ENCODE results near the gene WDTC1. TPM values are rescaled to one million over a fixed set of nuclear protein-coding genes. Genes with fewer than 3 reads are reported as not detected.
"Not testable (repeated sequence)": the region's sequence is repeated elsewhere in the genome, so short reads cannot be mapped to it uniquely, and the experiment has no call there.

The WDTC1 gene
- total RNA-seq, 2 experiments from 2014 or later = 41.5 to 43.0 TPM

GRCh38 chr1:27274204-27274603, 39.8 kb downstream of the WDTC1 start:
- no peak overlapping the region for H3K27ac Mint-ChIP-seq
- H3K4me3 Mint-ChIP-seq = no peak overlapping the region
- no peaks in the 10 kb centered on the region for H3K27me3 Mint-ChIP-seq
- no peak for ATAC-seq (ENCODE audit: low read depth)
- H3K4me1 Mint-ChIP-seq = no peaks in the 10 kb centered on the region
- DNase-seq = no peak
- POLR2A ChIA-PET = no interaction called here
- H3K9me3 Mint-ChIP-seq = peaks cover 6% of the 10 kb centered on the region
- peaks cover 18% of the 10 kb centered on the region for H3K36me3 Mint-ChIP-seq

- H3K4me1 Mint-ChIP-seq = no peaks in the 10 kb centered on the region
- H3K9me3 Mint-ChIP-seq = peaks cover 6% of the 10 kb centered on the region
- H3K27me3 Mint-ChIP-seq = no peaks in the 10 kb centered on the region
- H3K4me3 Mint-ChIP-seq = no peak overlapping the region
- ATAC-seq (ENCODE audit: low read depth) (no peak), DNase-seq (no peak)
- POLR2A ChIA-PET = no interaction called here
- no peak overlapping the region for H3K27ac Mint-ChIP-seq
- H3K36me3 Mint-ChIP-seq = peaks cover 16% of the 10 kb centered on the region
Measured at GRCh38 chr1:27275696-27276095, 41.3 kb downstream of the WDTC1 start.

- Mint-ChIP-seq H3K27ac (no peak overlapping the region), H3K36me3 (peaks cover 3% of the 10 kb centered on the region), H3K4me1 (peaks cover 4% of the 10 kb centered on the region)
Measured at GRCh38 chr1:27284425-27285273, 50.2 kb downstream of the WDTC1 start.

GRCh38 chr1:27285274-27285660, 50.8 kb downstream of the WDTC1 start:
- ATAC-seq (ENCODE audit: low read depth) (no peak), DNase-seq (no peak)
- Mint-ChIP-seq H3K27ac (no peak overlapping the region), H3K4me3 (no peak overlapping the region), H3K9me3 (no peaks in the 10 kb centered on the region), H3K36me3 (peaks cover 3% of the 10 kb centered on the region), H3K4me1 (peaks cover 4% of the 10 kb centered on the region), H3K27me3 (no peaks in the 10 kb centered on the region)
- POLR2A ChIA-PET = interaction anchor here (0.6 to 0.7 kb wide), 3 partner anchors 10 to 500 kb away, joined by 3 to 6 read pairs (median 3); no protein-coding TSS in a partner anchor

More at GRCh38 chr1:27284425-27285273, 50.2 kb downstream of the WDTC1 start:
- Mint-ChIP-seq H3K4me3 (no peak overlapping the region), H3K27me3 (no peaks in the 10 kb centered on the region), H3K9me3 (no peaks in the 10 kb centered on the region)
- POLR2A ChIA-PET = interaction anchor here (0.6 to 0.7 kb wide), 2 partner anchors 275 to 501 kb away, joined by 3 to 6 read pairs; no protein-coding TSS in a partner anchor
- peak; percentile 95 for ATAC-seq (ENCODE audit: low read depth)
- DNase-seq = peak; percentile 79

DNA sequence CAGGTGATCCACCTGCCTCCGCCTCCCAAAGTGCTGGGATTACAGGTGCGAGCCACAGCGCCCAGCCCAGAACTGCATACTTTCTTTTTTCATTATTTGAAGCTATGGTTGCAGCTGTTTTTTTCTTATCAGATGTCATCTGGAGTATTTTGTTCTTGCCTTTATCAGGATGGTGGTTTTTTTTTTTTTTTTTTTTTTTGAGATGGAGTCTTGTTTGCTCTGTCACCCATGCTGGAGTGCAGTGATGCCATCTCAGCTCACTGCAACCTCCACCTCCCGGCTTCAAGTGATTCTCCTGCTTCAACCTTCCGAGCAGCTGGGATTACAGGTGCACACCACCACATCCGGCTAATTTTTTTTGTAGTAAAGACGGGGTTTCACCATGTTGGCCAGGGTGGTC, 51.4 kb downstream of the WDTC1 start:
- POLR2A ChIA-PET = interaction anchor here (0.6 kb wide), 2 partner anchors 9 to 51 kb away, joined by 3 read pairs; no protein-coding TSS in a partner anchor
- H3K4me3 Mint-ChIP-seq; H3K9me3 Mint-ChIP-seq; H3K27me3 Mint-ChIP-seq; H3K36me3 Mint-ChIP-seq; DNase-seq; H3K4me1 Mint-ChIP-seq; ATAC-seq (ENCODE audit: low read depth); H3K27ac Mint-ChIP-seq: not testable (repeated sequence)

DNA sequence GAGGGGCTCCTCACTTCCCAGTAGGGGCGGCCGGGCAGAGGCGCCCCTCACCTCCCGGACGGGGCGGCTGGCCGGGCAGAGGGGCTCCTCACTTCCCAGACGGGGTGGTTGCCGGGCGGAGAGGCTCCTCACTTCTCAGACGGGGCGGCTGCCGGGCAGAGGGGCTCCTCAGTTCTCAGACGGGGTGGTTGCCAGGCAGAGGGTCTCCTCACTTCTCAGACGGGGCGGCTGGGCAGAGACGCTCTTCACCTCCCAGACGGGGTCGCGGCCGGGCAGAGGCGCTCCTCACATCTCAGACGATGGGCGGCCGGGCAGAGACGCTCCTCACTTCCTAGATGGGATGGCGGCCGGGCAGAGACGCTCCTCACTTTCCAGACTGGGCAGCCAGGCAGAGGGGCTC, 54.7 kb downstream of the WDTC1 start:
- H3K27ac Mint-ChIP-seq; H3K4me3 Mint-ChIP-seq; H3K9me3 Mint-ChIP-seq; H3K36me3 Mint-ChIP-seq; ATAC-seq (ENCODE audit: low read depth); H3K4me1 Mint-ChIP-seq; POLR2A ChIA-PET; H3K27me3 Mint-ChIP-seq; DNase-seq: not testable (repeated sequence)

DNA sequence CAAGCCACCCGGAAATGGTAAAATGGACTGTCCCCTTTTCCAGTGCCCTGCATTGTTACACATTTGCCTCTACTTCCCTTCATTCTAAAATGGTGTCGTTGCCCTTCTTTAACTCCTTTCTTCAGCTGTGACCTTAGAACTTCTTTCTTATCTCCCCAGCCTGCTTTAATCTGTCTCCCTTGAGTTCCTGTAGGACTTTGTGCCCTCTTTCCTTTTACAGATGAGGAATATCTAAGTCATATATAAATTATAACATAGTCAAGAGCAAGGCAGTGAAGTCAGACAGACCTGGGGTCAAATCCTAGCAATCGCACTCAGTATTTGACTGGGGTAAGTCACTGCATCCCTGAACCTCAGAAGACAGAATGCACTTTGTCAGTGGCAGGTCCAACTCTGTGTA, 56.1 kb downstream of the WDTC1 start:
- Mint-ChIP-seq H3K27ac (no peak overlapping the region), H3K9me3 (no peaks in the 10 kb centered on the region), H3K4me1 (no peaks in the 10 kb centered on the region), H3K4me3 (no peak overlapping the region), H3K36me3 (peaks cover 3% of the 10 kb centered on the region), H3K27me3 (no peaks in the 10 kb centered on the region)
- POLR2A ChIA-PET = no interaction called here
- DNase-seq = no peak
- ATAC-seq (ENCODE audit: low read depth) = no peak

DNA sequence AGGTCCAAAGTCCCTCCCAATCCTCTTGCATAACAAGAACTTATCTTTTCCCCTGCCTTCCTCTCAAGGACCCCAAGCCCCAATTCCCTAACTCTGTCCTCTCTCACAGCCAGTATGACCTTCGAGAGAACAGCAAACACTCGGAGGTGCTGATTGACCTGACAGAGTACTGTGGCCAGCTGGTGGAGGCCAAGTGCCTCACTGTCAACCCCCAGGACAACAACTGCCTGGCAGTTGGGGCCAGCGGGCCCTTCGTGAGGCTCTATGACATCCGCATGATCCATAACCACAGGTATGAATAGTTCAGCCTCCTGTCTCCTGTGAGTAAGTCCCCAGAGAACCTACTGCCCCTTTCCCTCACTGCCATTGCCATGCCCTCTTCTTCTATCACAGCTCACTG, 57.7 kb downstream of the WDTC1 start:
- Mint-ChIP-seq H3K4me1 (peaks cover 8% of the 10 kb centered on the region), H3K9me3 (no peaks in the 10 kb centered on the region), H3K27me3 (no peaks in the 10 kb centered on the region), H3K27ac (no peak overlapping the region), H3K36me3 (peaks cover 3% of the 10 kb centered on the region), H3K4me3 (no peak overlapping the region)
- DNase-seq (no peak), ATAC-seq (ENCODE audit: low read depth) (no peak)
- POLR2A ChIA-PET = no interaction called here

- no peaks in the 10 kb centered on the region for H3K36me3 Mint-ChIP-seq
- H3K4me1 Mint-ChIP-seq = peaks cover 8% of the 10 kb centered on the region
Measured at GRCh38 chr1:27293915-27294314, 59.5 kb downstream of the WDTC1 start.

GRCh38 chr1:27296773-27297291, 62.4 kb downstream of the WDTC1 start:
- Mint-ChIP-seq H3K4me1 (peaks cover 11% of the 10 kb centered on the region), H3K4me3 (no peak overlapping the region), H3K36me3 (peaks cover 1% of the 10 kb centered on the region), H3K9me3 (no peaks in the 10 kb centered on the region), H3K27me3 (no peaks in the 10 kb centered on the region), H3K27ac (no peak overlapping the region)
- POLR2A ChIA-PET = interaction anchor here (0.6 to 1.4 kb wide), 5 partner anchors 98 to 370 kb away, joined by 3 to 7 read pairs (median 5); no protein-coding TSS in a partner anchor
- ATAC-seq (ENCODE audit: low read depth) = peak; percentile 41
- peak; percentile 80 for DNase-seq

More at GRCh38 chr1:27293915-27294314, 59.5 kb downstream of the WDTC1 start:
- ATAC-seq (ENCODE audit: low read depth) = no peak
- no peak overlapping the region for H3K4me3 Mint-ChIP-seq
- no peaks in the 10 kb centered on the region for H3K9me3 Mint-ChIP-seq
- DNase-seq = no peak
- H3K27me3 Mint-ChIP-seq = no peaks in the 10 kb centered on the region
- H3K27ac Mint-ChIP-seq = no peak overlapping the region
- POLR2A ChIA-PET = no interaction called here

DNA sequence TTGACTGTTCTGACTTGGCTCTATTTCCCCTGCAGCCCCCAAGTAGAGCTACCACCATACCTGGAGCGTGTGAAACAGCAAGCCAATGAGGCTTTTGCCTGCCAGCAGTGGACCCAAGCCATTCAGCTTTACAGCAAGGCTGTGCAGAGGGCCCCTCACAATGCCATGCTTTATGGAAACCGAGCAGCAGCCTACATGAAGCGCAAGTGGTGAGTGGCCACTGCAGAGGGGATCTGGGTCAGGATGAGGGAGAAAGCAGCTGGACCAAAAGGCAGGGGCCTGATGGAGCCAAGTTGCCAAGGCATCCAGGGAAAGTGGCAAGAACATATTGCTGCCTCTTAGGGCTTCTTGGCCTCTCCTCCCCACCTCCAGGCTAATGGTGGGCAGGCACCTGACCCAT, 63.5 kb downstream of the WDTC1 start:
- POLR2A ChIA-PET = interaction anchor here (0.6 to 0.9 kb wide), 2 partner anchors 97 to 194 kb away, joined by 4 to 5 read pairs; no protein-coding TSS in a partner anchor
- ATAC-seq (ENCODE audit: low read depth) (no peak), DNase-seq (no peak)
- no peaks in the 10 kb centered on the region for H3K9me3 Mint-ChIP-seq
- H3K4me1 Mint-ChIP-seq = peaks cover 11% of the 10 kb centered on the region
- no peaks in the 10 kb centered on the region for H3K27me3 Mint-ChIP-seq
- no peak overlapping the region for H3K4me3 Mint-ChIP-seq
- H3K27ac Mint-ChIP-seq = no peak overlapping the region
- peaks cover 1% of the 10 kb centered on the region for H3K36me3 Mint-ChIP-seq

- Mint-ChIP-seq H3K4me3 (no peak overlapping the region), H3K9me3 (no peaks in the 10 kb centered on the region), H3K36me3 (peaks cover 1% of the 10 kb centered on the region), H3K4me1 (peaks cover 11% of the 10 kb centered on the region), H3K27me3 (no peaks in the 10 kb centered on the region), H3K27ac (no peak overlapping the region)
- DNase-seq (no peak), ATAC-seq (ENCODE audit: low read depth) (no peak)
- POLR2A ChIA-PET = no interaction called here
Measured at GRCh38 chr1:27298632-27299384, 64.4 kb downstream of the WDTC1 start.

- H3K36me3 Mint-ChIP-seq = peaks cover 1% of the 10 kb centered on the region
- H3K4me1 Mint-ChIP-seq = peaks cover 11% of the 10 kb centered on the region
- POLR2A ChIA-PET = no interaction called here
- no peaks in the 10 kb centered on the region for H3K9me3 Mint-ChIP-seq
- ATAC-seq (ENCODE audit: low read depth) (no peak), DNase-seq (no peak)
- no peaks in the 10 kb centered on the region for H3K27me3 Mint-ChIP-seq
- H3K4me3 Mint-ChIP-seq = no peak overlapping the region
- no peak overlapping the region for H3K27ac Mint-ChIP-seq
Measured at GRCh38 chr1:27299385-27300271, 65.2 kb downstream of the WDTC1 start.

Data from activated naive CD8-positive, alpha-beta T cell treated with anti-CD3 and anti-CD28 coated beads, Interleukin-2, amount 10 ng/mL, durations not matched to agents 7 days and 5 days (primary cell).